ENCODE results near the gene ZDHHC6. TPM values are rescaled to one million over a fixed set of nuclear protein-coding genes. Genes with fewer than 3 reads are reported as not detected.

Gene ZDHHC6
- polyA plus RNA-seq, 2 of the 4 experiments (the other 2 are of a cell fraction), result 37.2 to 57.0 TPM

- TF ChIP-seq GATA3 (IDR thresholded peaks at IDR 0.05; ENCODE audit: borderline replicate concordance) (peak; percentile 25; the same call in 1 of the 2 replicates), EHF (CRISPR knock-in tag; IDR thresholded peaks at IDR 0.05) (peak; percentile 74; the same call in 1 of the 2 replicates), HDAC2 (IDR thresholded peaks at IDR 0.05) (peak; percentile 75; the same call in 1 of the 2 replicates), TFCP2L1 (CRISPR knock-in tag; IDR thresholded peaks at IDR 0.05) (no peak), RAD21 (conservative IDR thresholded peaks at IDR 0.05 in 1 of 2, IDR thresholded peaks at IDR 0.05 in 1 of 2) (no peak), E2F6 (IDR thresholded peaks at IDR 0.05; ENCODE audit: borderline replicate concordance, low read depth) (peak; percentile 57), ZC3H11A (IDR thresholded peaks at IDR 0.05) (0 out of 2 replicates have a peak, but pooled peaks have one; percentile 14), REST (IDR thresholded peaks at IDR 0.05) (peak; percentile 42), CEBPB (IDR thresholded peaks at IDR 0.05) (peak in 1 of 2 experiments; percentile 24; a peak in 1 of 4 replicates), SMC3 (IDR thresholded peaks at IDR 0.05) (no peak), PHF8 (IDR thresholded peaks at IDR 0.05; ENCODE audit: borderline replicate concordance, low read depth) (peak; percentile 47), KDM1A (IDR thresholded peaks at IDR 0.05; ENCODE audit: low read depth) (no peak), NFE2L2 (conservative IDR thresholded peaks at IDR 0.05; ENCODE audit: low read length) (no peak), BCL3 (IDR thresholded peaks at IDR 0.05) (0 out of 3 replicates have a peak, but pooled peaks have one; percentile 53), JUN (IDR thresholded peaks at IDR 0.05) (peak; percentile 84 to 88), KDM5A (IDR thresholded peaks at IDR 0.05) (peak; percentile 96), NPAS2 (CRISPR knock-in tag; IDR thresholded peaks at IDR 0.05; ENCODE audit: borderline replicate concordance) (no peak), HMGXB4 (CRISPR knock-in tag; IDR thresholded peaks at IDR 0.05; ENCODE audit: borderline replicate concordance) (peak; percentile 85; the same call in 1 of the 2 replicates), ESRRA (IDR thresholded peaks at IDR 0.05; ENCODE audit: borderline replicate concordance, low read length) (no peak), CBX2 (IDR thresholded peaks at IDR 0.05; ENCODE audit: borderline replicate concordance, low read depth) (no peak), RCOR1 (IDR thresholded peaks at IDR 0.05; ENCODE audit: low read depth, low read length) (no peak)
Observed at GRCh38 chr10:112446855-112447619, at the start of gene ZDHHC6, which contains the start of gene VTI1A (continued).
